IPS-18a (cell line): ENCODE data around the gene TMUB2.
A peak's percentile ranks its signal among the peaks of the same experiment; 100 is the strongest.

Source experiments
- H3K27ac ChIP-seq: one replicate; pipeline ENCODE4 v1.5.1; 2013; ENCODE audit warnings: low read length
- H3K27me3 ChIP-seq: one replicate; pipeline ENCODE4 v1.6.1; 2013; ENCODE audit warnings: mild to moderate bottlenecking, low read length; ENCODE audit not compliant: control insufficient read depth, insufficient read depth
- H3K36me3 ChIP-seq: one replicate; pipeline ENCODE4 v1.6.1; 2013; ENCODE audit warnings: low read depth, low read length; ENCODE audit not compliant: control insufficient read depth
- H3K4me1 ChIP-seq: one replicate; pipeline ENCODE4 v1.6.1; 2013; ENCODE audit warnings: low read depth, low read length; ENCODE audit not compliant: control insufficient read depth
- H3K4me3 ChIP-seq: one replicate; pipeline ENCODE4 v1.5.1; 2013; ENCODE audit warnings: low read length
- H3K9ac ChIP-seq: one replicate; pipeline ENCODE4 v1.6.1; 2013; ENCODE audit warnings: mild to moderate bottlenecking, low read length, moderate library complexity
- H3K9me3 ChIP-seq: one replicate; pipeline ENCODE4 v1.6.1; 2013; ENCODE audit warnings: low read depth, low read length; ENCODE audit not compliant: control insufficient read depth

Gene TMUB2

DNA sequence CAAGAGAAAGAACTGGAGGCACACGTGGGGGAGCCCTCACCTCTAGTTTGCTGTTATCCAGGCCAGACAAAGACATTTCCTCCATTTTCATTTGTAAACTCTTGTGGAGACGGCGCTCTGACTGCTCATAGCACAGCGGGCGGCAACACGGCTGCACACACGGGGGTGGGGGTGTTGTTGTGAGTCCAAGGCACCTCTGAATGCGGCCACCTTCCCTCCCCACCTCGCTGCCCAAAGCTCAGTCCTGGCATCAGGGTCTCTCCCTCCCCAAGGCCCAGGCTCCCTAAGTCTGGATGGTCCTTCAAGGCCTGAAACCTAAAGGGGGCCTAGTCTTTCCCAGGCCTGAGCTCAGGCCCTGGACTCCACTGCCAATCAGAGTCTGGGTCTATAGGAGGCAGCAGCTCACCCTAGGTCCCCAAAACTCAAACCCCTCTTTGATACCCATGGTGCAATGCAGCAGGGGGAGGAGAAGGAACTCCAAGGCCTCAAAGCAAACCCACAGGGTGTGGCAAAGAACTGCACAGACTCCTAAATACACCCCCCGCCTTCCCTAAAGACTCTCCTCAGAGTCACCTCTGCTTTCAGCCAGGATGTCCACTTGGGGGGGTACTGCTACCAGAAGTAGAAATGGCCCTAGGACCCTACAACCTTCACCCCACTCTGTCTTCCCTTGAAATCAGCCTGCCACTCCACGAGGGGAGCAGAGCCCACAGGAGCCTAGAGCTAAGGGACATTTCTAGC lies 11.4 kb downstream of the TMUB2 start:
- H3K9ac ChIP-seq, result peak overlapping the region; percentile 74
- peaks cover 40% of the 10 kb centered on the region for H3K36me3 ChIP-seq
- H3K4me1 ChIP-seq, result peaks cover 10% of the 10 kb centered on the region
- no peaks in the 10 kb centered on the region for H3K27me3 ChIP-seq
- peak overlapping the region; percentile 79 for H3K4me3 ChIP-seq
- H3K27ac ChIP-seq, result peak overlapping the region; percentile 24
- H3K9me3 ChIP-seq, result no peaks in the 10 kb centered on the region

GRCh38 chr17:44198721-44199552 lies 12.2 kb downstream of the TMUB2 start:
- Histone ChIP-seq H3K27ac (peak overlapping the region; percentile 24), H3K4me3 (peak overlapping the region; percentile 79), H3K9ac (peak overlapping the region; percentile 74), H3K36me3 (peaks cover 32% of the 10 kb centered on the region), H3K27me3 (no peaks in the 10 kb centered on the region), H3K4me1 (peaks cover 12% of the 10 kb centered on the region), H3K9me3 (no peaks in the 10 kb centered on the region)

DNA sequence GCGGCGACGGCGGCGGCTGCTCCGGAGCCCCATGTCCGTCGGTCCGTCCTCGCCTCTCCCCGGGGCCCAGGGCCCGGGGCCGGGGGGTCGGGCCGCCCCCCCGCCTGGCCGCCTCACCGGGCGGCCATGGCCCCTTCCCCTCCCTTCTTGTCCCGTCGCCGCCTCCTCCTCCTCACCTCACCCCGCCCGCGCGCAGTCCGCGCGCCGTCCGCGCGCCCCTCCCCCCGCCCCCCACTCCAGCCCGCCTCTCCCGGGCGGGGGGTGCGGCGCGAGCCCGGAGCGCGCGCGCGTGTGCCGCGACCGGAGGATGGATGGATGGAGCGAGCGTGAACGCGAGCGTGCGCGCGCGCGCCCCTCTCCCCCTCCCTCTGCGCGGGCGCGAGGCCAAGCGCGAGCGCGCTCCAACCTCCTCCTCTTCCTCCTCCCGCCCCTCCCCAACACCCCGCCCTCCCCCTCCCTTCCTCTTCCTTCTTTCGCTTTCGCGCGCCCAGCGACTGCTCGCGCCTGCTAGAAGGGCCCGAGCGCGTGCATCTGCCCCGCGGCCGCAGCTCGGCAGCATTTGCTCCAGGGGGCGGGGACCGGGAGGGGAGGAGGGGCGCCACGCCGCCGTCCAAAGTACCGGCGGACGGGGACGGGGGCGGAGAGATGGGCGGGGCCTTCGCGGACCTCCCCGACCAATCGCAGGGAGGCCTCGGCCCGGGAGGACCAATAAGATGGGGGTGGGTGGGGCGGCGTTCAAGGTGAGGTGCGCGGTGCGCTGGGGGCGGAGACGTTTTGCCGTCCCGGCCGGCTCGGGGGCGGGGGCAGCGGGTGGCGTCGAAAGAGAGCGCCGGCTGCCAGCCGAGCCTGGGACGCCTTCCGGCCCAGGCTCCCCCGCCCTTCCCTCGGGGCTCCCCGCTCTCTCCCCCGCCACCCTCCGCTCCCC lies 13.0 kb downstream of the TMUB2 start, which contains the start of gene ATXN7L3:
Gene ATXN7L3 (minus strand): TSS at position 332 of the 925 bp plus-strand sequence. CDS start 1,814 bp downstream, outside the sequence.
- Histone ChIP-seq H3K27me3 (no peaks in the 10 kb centered on the region), H3K4me3 (peak within 1 kb of the TSS; percentile 79), H3K36me3 (peaks cover 23% of the 10 kb centered on the region), H3K9me3 (no peaks in the 10 kb centered on the region), H3K27ac (peak within 1 kb of the TSS; percentile 74), H3K9ac (peak within 1 kb of the TSS; percentile 74), H3K4me1 (peaks cover 13% of the 10 kb centered on the region)

DNA sequence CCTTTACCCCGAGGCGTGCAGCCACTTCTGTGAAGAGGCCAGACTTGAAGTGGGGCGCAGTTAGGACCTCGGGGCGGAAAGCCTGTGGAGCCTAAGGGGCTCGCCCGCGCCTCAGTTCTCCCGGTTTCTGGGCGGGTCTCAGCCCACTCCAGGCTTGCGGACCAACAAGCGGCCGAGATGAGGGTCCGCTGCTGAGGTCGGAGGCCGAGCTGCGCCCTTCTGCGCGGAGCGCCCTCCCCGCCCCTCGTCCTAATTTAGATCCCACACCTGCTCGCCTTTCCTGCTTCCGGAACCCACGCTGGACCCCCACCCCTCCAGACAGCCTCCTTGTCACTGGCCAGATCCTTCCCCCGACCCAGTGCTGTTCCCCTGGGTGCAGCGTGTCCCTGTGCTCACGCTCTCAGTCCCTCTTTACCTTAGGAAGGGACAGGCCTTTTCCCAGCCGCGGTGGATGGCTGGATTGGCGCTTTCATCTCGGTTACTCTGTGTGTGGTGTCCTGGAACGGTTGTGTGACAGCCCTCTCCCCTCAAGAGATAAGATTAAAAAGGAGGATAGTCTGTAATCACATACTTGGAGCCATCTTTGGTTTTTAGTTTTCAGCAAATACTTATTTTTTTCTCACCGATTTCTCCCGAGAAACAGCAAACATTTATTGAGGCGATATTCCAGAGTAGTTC lies 13.8 kb downstream of the TMUB2 start:
- H3K27me3 ChIP-seq, result no peaks in the 10 kb centered on the region
- peaks cover 15% of the 10 kb centered on the region for H3K36me3 ChIP-seq
- no peaks in the 10 kb centered on the region for H3K9me3 ChIP-seq
- H3K4me3 ChIP-seq, result peak overlapping the region; percentile 68
- peak overlapping the region; percentile 70 for H3K9ac ChIP-seq
- peaks cover 13% of the 10 kb centered on the region for H3K4me1 ChIP-seq
- peak overlapping the region; percentile 74 for H3K27ac ChIP-seq

DNA sequence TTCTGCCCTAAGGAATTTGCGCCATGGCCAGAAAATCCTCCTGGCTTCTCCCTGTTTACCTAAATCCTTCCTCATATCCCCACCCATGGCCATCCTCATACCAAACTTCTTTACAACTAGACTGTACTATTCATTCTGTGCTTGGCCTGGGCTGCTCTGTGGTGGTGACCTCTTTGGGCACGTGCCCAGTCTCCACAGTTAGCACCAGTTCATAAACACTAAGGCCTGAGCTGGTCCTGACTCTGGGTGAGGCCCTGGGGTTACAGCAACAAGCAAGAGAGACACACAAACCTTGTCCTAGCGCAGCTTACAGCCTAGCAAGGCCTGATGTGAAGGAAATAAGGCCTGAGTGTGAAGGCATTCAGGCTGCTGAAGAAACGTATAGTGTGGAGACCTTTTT lies 16.0 kb downstream of the TMUB2 start:
- Histone ChIP-seq H3K4me1 (peaks cover 13% of the 10 kb centered on the region), H3K27ac (no peak overlapping the region)

DNA sequence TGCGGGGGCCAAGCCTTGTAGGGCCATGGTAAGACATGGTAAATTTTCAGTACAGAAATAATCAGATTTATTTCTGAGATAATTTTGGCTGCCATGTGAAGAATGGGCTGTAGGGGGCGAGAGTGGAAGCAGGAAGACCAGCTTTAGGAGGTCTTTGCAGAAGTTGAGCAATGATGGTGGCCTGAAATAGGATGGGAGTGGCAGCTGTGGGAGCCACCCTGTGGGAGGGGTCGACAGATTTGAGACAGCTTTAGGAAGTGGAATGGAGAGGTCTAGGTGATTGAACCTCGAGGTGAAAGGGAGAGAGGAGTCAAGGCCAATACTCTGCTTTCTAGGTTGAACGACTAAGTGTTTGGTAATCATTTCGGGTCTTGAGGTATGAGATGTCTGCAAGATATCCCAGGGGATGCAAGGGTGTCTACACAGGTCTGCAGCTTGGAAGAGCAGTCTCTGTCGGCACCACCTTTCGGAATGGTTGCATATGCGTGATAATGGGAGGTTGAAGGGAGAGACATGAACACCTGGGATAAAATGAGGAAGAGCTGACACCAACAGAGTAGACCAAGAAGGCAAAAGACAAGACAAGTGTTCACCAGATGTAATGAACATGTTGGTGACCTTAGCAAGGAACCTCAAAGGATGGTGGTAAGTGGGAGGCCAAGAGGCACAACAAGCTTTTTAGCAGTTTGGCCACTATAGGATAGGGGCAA lies 17.1 kb downstream of the TMUB2 start:
- Histone ChIP-seq H3K4me1 (peaks cover 7% of the 10 kb centered on the region), H3K27me3 (no peaks in the 10 kb centered on the region), H3K9me3 (no peaks in the 10 kb centered on the region), H3K36me3 (peaks cover 19% of the 10 kb centered on the region), H3K9ac (no peak overlapping the region), H3K27ac (no peak overlapping the region), H3K4me3 (no peak overlapping the region)

More for the DNA sequence above, 16.0 kb downstream of the TMUB2 start:
- H3K36me3 ChIP-seq, result peaks cover 9% of the 10 kb centered on the region
- H3K9ac ChIP-seq, result no peak overlapping the region
- no peaks in the 10 kb centered on the region for H3K9me3 ChIP-seq
- H3K27me3 ChIP-seq, result no peaks in the 10 kb centered on the region
- no peak overlapping the region for H3K4me3 ChIP-seq

DNA sequence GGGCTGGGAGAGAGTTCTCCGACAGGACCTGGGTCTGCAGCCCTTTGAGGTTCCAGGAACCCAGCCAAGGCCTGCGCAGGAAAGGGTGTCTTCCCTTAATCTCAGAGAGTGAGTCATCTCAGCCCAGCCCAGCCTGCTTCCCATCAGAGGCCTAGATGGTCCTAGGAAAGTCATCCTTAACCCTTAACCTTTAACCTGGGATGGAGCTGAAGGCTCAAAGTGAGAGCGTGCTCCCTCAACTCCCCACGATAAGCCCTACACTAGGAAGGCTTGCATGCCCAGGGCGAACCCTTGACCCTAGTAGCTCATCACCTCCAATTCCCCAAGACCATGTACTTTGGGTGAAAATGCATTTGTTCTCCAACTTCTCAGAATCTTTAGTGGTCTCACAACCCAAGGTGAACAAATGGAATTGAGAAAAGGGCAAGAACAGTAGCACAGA lies 17.7 kb downstream of the TMUB2 start:
- Histone ChIP-seq H3K9ac (no peak overlapping the region), H3K36me3 (peaks cover 25% of the 10 kb centered on the region), H3K9me3 (no peaks in the 10 kb centered on the region), H3K4me3 (no peak overlapping the region), H3K27me3 (no peaks in the 10 kb centered on the region), H3K4me1 (peaks cover 7% of the 10 kb centered on the region), H3K27ac (no peak overlapping the region)

DNA sequence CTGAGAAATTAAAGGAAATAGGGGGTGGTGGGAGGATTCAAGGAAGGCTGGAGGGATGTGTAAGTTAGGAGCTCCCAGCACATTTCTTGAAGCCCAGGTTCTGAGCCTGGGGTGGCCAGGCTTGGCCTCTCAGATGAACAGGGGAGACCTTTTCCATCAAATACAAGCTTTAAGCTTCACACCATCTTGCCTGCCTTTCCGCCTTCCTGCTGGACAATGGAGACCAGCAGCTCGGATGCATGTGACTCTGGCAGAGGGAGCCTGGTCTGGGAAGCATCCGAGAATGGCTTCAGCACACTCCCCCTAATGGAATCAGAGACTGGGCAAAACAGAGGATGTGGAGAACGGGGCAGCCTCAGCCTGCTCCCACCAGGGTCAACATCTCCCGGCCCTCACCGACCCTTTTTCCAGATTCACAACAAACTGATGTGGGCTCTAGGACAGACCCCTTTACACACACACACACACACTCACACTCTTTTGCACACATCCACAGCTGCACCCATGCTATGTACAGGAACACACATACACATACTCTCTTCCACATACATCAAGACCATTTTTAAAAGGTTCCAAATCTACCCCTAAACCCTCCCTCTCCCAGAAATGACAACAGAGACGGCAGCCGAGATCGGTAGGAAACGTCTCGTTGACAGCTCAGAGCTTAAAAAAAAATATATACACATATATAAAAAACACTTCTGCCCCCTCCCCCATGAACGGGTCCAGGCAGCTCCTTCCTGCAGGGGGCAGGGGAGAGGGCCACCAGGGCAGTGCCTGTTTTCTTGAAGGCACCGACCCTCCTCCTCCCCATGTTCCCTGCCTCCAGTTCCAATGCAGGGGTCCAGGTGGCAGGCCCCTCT lies 19.4 kb downstream of the TMUB2 start:
- Histone ChIP-seq H3K9me3 (no peaks in the 10 kb centered on the region), H3K9ac (no peak overlapping the region), H3K27ac (no peak overlapping the region), H3K4me3 (no peak overlapping the region), H3K36me3 (peaks cover 33% of the 10 kb centered on the region), H3K27me3 (no peaks in the 10 kb centered on the region), H3K4me1 (peaks cover 5% of the 10 kb centered on the region)

- peaks cover 3% of the 10 kb centered on the region for H3K4me1 ChIP-seq
- H3K9ac ChIP-seq, result no peak overlapping the region
- H3K36me3 ChIP-seq, result peaks cover 39% of the 10 kb centered on the region
- H3K27me3 ChIP-seq, result no peaks in the 10 kb centered on the region
- H3K9me3 ChIP-seq, result no peaks in the 10 kb centered on the region
- H3K27ac ChIP-seq, result no peak overlapping the region
- no peak overlapping the region for H3K4me3 ChIP-seq
These were observed 20.0 kb downstream of the TMUB2 start for GRCh38 chr17:44206825-44207155.

DNA sequence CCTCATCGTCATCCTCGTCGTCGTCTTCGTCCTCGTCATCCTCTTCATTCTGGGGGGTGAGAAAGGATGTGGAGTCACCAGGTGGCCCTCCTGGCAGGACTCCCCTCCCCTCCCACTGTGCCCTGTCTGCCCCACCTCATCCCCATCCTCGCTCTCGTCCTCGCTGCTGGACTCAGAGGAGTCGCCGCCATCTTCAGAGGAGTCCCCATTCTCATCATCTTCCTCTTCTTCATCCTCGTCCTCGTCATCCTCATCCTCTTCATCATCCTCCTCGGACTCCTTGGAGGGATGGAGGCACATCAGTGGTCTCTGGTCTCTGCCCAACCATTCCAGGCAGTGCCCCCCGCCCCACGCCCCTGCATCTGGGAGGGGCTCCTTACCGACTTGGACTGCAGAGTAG lies 20.5 kb downstream of the TMUB2 start:
- H3K9me3 ChIP-seq, result no peaks in the 10 kb centered on the region
- peaks cover 3% of the 10 kb centered on the region for H3K4me1 ChIP-seq
- H3K27me3 ChIP-seq, result no peaks in the 10 kb centered on the region
- no peak overlapping the region for H3K9ac ChIP-seq
- no peak overlapping the region for H3K4me3 ChIP-seq
- H3K27ac ChIP-seq, result no peak overlapping the region
- peaks cover 40% of the 10 kb centered on the region for H3K36me3 ChIP-seq
